WTC11 (cell line): Measurements from ENCODE around the gene PANX2. TPM values are rescaled to one million over a fixed set of nuclear protein-coding genes. Genes with fewer than 3 reads are reported as not detected.

Experiments
- ATAC-seq: fragments of 200-7000 bp; cut with Tn5 transposase; 2 replicates; pipeline ENCODE4 v1.10.0; 2021; ENCODE audit warnings: mild to moderate bottlenecking, moderate library complexity
- CTCF ChIA-PET: fragments of 300-600 bp; sonication (Branson Sonifier 250); formaldehyde crosslinking; loops from one replicate; lab custom pipeline; 2021; ENCODE audit warnings: antibody characterized with exemption; lab: Charles Lee
- POLR2A ChIA-PET: fragments of 350-600 bp; sonication (Branson Sonifier 250); formaldehyde crosslinking; loops from one replicate; lab custom pipeline; 2021; ENCODE audit warnings: antibody characterized with exemption; lab: Charles Lee
- DNase-seq: peaks from one replicate; pipeline ENCODE4 v3.0.0; 2021; ENCODE audit warnings: low spot score
- H3K27ac Mint-ChIP-seq: 2 replicates; pipeline ENCODE4 v1.8.0; 2021; ENCODE audit warnings: mixed read lengths
- H3K27me3 Mint-ChIP-seq: 2 replicates; pipeline ENCODE4 v1.8.0; 2021; ENCODE audit warnings: low read depth, mild to moderate bottlenecking, moderate library complexity, mixed read lengths
- H3K36me3 Mint-ChIP-seq: 2 replicates; pipeline ENCODE4 v1.8.0; 2021; ENCODE audit warnings: mixed read lengths
- H3K4me1 Mint-ChIP-seq: 2 replicates; pipeline ENCODE4 v1.8.0; 2022; ENCODE audit warnings: mixed read lengths
- H3K4me3 Mint-ChIP-seq: 2 replicates; pipeline ENCODE4 v1.8.0; 2021; ENCODE audit warnings: mild to moderate bottlenecking, moderate library complexity, mixed read lengths
- H3K9me3 Mint-ChIP-seq: 2 replicates; pipeline ENCODE4 v1.8.0; 2021; ENCODE audit warnings: mixed read lengths
- AR ChIP-seq: fragments of 250-450 bp; sonication (Bioruptor Pico); IDR thresholded peaks from 2 replicates; pipeline ENCODE4 v1.9.0; 2021; ENCODE audit warnings: mild to moderate bottlenecking
- ATF3 ChIP-seq: sonication (generic); formaldehyde crosslinking; conservative IDR thresholded peaks from 2 replicates; pipeline ENCODE4 v1.8.1; 2022; ENCODE audit warnings: mild to moderate bottlenecking, missing genetic modification reagents
- CTCF ChIP-seq: fragments of 200-600 bp; IDR thresholded peaks from 2 replicates; pipeline ENCODE4 v1.8.0; 2022; ENCODE audit warnings: antibody characterized with exemption
- E2F4 ChIP-seq: sonication (generic); formaldehyde crosslinking; IDR thresholded peaks from 2 replicates; pipeline ENCODE4 v1.8.1; 2022; ENCODE audit warnings: low read depth, mild to moderate bottlenecking, moderate library complexity, missing genetic modification reagents, borderline replicate concordance
- ESRRA ChIP-seq: sonication (generic); formaldehyde crosslinking; IDR thresholded peaks from 2 replicates; pipeline ENCODE4 v1.8.1; 2022; ENCODE audit warnings: mild to moderate bottlenecking, missing genetic modification reagents, borderline replicate concordance
- HMGA2 ChIP-seq: fragments of 250-450 bp; sonication (Bioruptor Pico); IDR thresholded peaks from 2 replicates; pipeline ENCODE4 v1.4.0; 2021; ENCODE audit warnings: mild to moderate bottlenecking, moderate library complexity
- HMGXB4 ChIP-seq: sonication (generic); formaldehyde crosslinking; IDR thresholded peaks from 2 replicates; pipeline ENCODE4 v1.8.1; 2023; ENCODE audit warnings: mild to moderate bottlenecking, moderate library complexity, missing genetic modification reagents
- IRF1 ChIP-seq: sonication (generic); formaldehyde crosslinking; IDR thresholded peaks from 2 replicates; pipeline ENCODE4 v1.8.0; 2023; ENCODE audit warnings: missing genetic modification reagents
- MLX ChIP-seq: sonication (generic); formaldehyde crosslinking; IDR thresholded peaks from 2 replicates; pipeline ENCODE4 v1.8.1; 2023; ENCODE audit warnings: mild to moderate bottlenecking, missing genetic modification reagents, moderate library complexity
- PRDM15 ChIP-seq: sonication (generic); formaldehyde crosslinking; IDR thresholded peaks from 2 replicates; pipeline ENCODE4 v1.8.0; 2022; ENCODE audit warnings: missing genetic modification reagents
- SOX15 ChIP-seq: fragments of 250-450 bp; sonication (Bioruptor Pico); IDR thresholded peaks from 2 replicates; pipeline ENCODE4 v1.9.0; 2021; ENCODE audit warnings: mild to moderate bottlenecking
- TEAD1 ChIP-seq: sonication (generic); formaldehyde crosslinking; IDR thresholded peaks from 2 replicates; pipeline ENCODE4 v1.8.0; 2022; ENCODE audit warnings: mild to moderate bottlenecking, missing genetic modification reagents
- ZNF138 ChIP-seq: sonication (generic); formaldehyde crosslinking; conservative IDR thresholded peaks from 2 replicates; pipeline ENCODE4 v1.8.1; 2022; ENCODE audit warnings: mild to moderate bottlenecking, moderate library complexity, missing genetic modification reagents
- ZNF232 ChIP-seq: sonication (generic); formaldehyde crosslinking; IDR thresholded peaks from 2 replicates; pipeline ENCODE4 v1.8.0; 2022; ENCODE audit warnings: mild to moderate bottlenecking, missing genetic modification reagents
- ZNF317 ChIP-seq: sonication (generic); formaldehyde crosslinking; IDR thresholded peaks from 2 replicates; pipeline ENCODE4 v1.8.1; 2023; ENCODE audit warnings: low read depth, mild to moderate bottlenecking, moderate library complexity, missing genetic modification reagents, borderline replicate concordance
- ZNF416 ChIP-seq: fragments of 250-450 bp; sonication (Bioruptor Pico); IDR thresholded peaks from 2 replicates; pipeline ENCODE4 v1.9.0; 2021; ENCODE audit warnings: mild to moderate bottlenecking, inconsistent platforms
- total RNA-seq: library from RNA; stranded (reverse); gene quantifications from 3 replicates; pipeline ENCODE4 v1.2.3, GENCODE V29; 2021

The PANX2 gene
- total RNA-seq, 1 experiment from 2014 or later = 10.2 TPM

GRCh38 chr22:50153756-50154140 lies 16.8 kb upstream of the PANX2 start:
- no peak for ATAC-seq

GRCh38 chr22:50157709-50158375 lies 12.7 kb upstream of the PANX2 start:
- DNase-seq (no peak), ATAC-seq (no peak)
- CTCF ChIA-PET = interaction anchor here (0.8 to 1.0 kb wide), 2 partner anchors 9 to 16 kb away, joined by 4 read pairs; no protein-coding TSS in a partner anchor
- Mint-ChIP-seq H3K27me3 (no peaks in the 10 kb centered on the region; the same call in 1 of the 2 replicates), H3K4me3 (no peak overlapping the region), H3K4me1 (peaks cover 7% of the 10 kb centered on the region), H3K27ac (no peak overlapping the region), H3K36me3 (no peaks in the 10 kb centered on the region), H3K9me3 (no peaks in the 10 kb centered on the region)
- POLR2A ChIA-PET = no interaction called here
- TF ChIP-seq CTCF (no peak), HMGXB4 (no peak), ZNF232 (CRISPR knock-in tag) (no peak), TEAD1 (CRISPR knock-in tag) (no peak), HMGA2 (CRISPR knock-in tag) (no peak), MLX (CRISPR knock-in tag) (no peak), AR (no peak), ATF3 (CRISPR knock-in tag) (no peak), ESRRA (CRISPR knock-in tag) (no peak), ZNF416 (CRISPR knock-in tag) (no peak), E2F4 (CRISPR knock-in tag) (no peak), ZNF317 (CRISPR knock-in tag) (no peak), SOX15 (no peak)

More at GRCh38 chr22:50153756-50154140, 16.8 kb upstream of the PANX2 start:
- Mint-ChIP-seq H3K27ac (no peak overlapping the region), H3K4me1 (no peaks in the 10 kb centered on the region), H3K9me3 (no peaks in the 10 kb centered on the region), H3K36me3 (no peaks in the 10 kb centered on the region), H3K27me3 (no peaks in the 10 kb centered on the region; the same call in 1 of the 2 replicates)
- POLR2A ChIA-PET = no interaction called here
- TF ChIP-seq IRF1 (CRISPR knock-in tag) (no peak), ZNF138 (CRISPR knock-in tag) (no peak), PRDM15 (CRISPR knock-in tag) (no peak)
- TF ChIP-seq, all 79 proteins: peak for 0
- DNase-seq = no peak
- no peak overlapping the region for H3K4me3 Mint-ChIP-seq
- CTCF ChIA-PET = interaction anchor here (1.5 kb wide), 1 partner anchor 12 kb away, joined by 3 read pairs; no protein-coding TSS in a partner anchor
